ENCODE results near the gene ANKFY1.

The ANKFY1 gene

DNA sequence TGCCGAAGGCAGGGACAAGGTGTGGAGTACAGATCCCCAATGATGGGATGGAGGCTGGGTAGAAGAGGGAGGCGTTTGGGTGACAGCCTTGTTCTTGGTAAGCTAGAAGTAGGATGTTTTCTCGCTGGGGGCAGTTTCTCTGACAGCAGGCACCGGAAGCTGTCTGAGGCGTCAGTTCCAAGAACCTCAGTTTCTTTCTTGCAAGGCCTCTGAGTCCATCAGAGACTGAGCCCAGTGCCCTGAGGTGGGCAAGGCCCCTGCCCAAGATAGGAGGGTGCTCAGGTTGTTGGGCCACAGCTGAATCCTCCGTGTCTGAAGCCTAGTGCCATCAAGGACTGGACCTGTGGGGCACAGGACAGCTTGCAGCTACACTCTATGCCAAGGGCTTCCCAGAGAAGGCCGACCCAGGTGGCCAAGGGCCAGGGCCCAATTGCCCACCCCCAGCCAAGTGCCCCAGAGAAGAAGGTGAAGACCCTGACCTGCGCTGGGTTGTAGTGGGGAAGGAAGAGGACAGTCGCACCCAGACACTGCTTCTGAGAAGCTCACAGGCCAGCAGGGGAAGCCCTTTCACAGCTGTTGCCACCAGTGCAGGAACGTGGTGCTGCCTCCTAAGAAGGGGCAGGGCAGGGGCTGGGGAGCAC, 107.7 kb downstream of the ANKFY1 start:
- DNase-seq, result no peak
- TF ChIP-seq, protein P1, sequence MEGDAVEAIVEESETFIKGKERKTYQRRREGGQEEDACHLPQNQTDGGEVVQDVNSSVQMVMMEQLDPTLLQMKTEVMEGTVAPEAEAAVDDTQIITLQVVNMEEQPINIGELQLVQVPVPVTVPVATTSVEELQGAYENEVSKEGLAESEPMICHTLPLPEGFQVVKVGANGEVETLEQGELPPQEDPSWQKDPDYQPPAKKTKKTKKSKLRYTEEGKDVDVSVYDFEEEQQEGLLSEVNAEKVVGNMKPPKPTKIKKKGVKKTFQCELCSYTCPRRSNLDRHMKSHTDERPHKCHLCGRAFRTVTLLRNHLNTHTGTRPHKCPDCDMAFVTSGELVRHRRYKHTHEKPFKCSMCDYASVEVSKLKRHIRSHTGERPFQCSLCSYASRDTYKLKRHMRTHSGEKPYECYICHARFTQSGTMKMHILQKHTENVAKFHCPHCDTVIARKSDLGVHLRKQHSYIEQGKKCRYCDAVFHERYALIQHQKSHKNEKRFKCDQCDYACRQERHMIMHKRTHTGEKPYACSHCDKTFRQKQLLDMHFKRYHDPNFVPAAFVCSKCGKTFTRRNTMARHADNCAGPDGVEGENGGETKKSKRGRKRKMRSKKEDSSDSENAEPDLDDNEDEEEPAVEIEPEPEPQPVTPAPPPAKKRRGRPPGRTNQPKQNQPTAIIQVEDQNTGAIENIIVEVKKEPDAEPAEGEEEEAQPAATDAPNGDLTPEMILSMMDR (IDR thresholded peaks at IDR 0.05; ENCODE audit: low read depth, low read length), result 0 out of 2 replicates have a peak, but pooled peaks have one; percentile 13
- no peaks in the 10 kb centered on the region; the same call in 1 of the 2 replicates for H3K36me3 ChIP-seq
- no peaks in the 10 kb centered on the region for H3K27me3 ChIP-seq (ENCODE audit: insufficient read depth, low read depth, severe bottlenecking)
- H3K27ac ChIP-seq, result no peak overlapping the region
- H3K9me3 ChIP-seq (ENCODE audit: severe bottlenecking), result no peaks in the 10 kb centered on the region
- no peak overlapping the region for H3K4me3 ChIP-seq (ENCODE audit: low read depth, low read length)

DNA sequence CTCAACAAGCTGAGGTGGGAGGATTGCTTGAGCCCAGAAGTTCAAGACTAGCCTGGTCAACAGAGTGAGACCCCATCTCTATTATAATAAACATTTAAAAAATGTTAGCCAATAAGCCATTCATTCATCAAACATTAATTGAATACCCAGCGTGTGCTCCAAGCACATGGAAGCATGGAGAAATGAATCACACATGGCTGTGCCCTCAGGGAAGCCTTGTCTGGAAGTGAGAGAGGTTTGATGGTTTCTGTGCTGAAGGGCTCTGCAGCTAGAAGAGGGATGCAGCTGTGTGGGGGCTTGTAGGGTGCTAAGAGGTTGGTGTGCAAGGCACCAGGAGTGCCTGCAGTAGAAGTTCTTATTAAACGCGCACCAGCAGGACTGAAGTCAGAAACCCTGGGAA, 109.6 kb downstream of the ANKFY1 start:
- Histone ChIP-seq H3K9me3 (ENCODE audit: severe bottlenecking) (no peaks in the 10 kb centered on the region), H3K27me3 (ENCODE audit: insufficient read depth, low read depth, severe bottlenecking) (no peaks in the 10 kb centered on the region), H3K4me3 (ENCODE audit: low read depth, low read length) (no peak overlapping the region), H3K36me3 (no peaks in the 10 kb centered on the region; the same call in 1 of the 2 replicates), H3K27ac (no peak overlapping the region)
- DNase-seq, result no peak
- TF ChIP-seq, protein P1 (IDR thresholded peaks at IDR 0.05; ENCODE audit: low read depth, low read length), result no peak

DNA sequence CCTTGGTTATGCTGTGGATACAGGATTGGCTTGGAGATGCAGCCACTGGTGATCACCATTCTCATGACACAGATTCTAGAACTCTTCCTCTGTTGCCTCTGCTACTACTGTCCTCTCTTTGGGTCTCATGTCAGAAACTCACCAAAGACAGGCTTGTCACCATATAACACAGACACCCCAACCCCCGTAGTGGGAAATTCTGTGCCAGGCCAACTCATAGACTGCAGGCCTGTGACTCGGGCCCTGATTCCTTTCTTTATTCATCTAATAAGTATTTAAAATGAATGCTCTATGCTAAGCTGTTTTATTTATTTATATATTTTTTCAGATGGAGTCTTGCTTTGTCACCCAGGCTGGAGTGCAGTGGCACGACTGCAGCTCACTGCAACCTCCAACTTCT, 111.3 kb downstream of the ANKFY1 start:
- no peaks in the 10 kb centered on the region; the same call in 1 of the 2 replicates for H3K36me3 ChIP-seq
- TF ChIP-seq, protein P1 (IDR thresholded peaks at IDR 0.05; ENCODE audit: low read depth, low read length), result no peak
- no peak for DNase-seq
- H3K27ac ChIP-seq, result no peak overlapping the region
- no peaks in the 10 kb centered on the region for H3K27me3 ChIP-seq (ENCODE audit: insufficient read depth, low read depth, severe bottlenecking)
- no peak overlapping the region for H3K4me3 ChIP-seq (ENCODE audit: low read depth, low read length)
- no peaks in the 10 kb centered on the region for H3K9me3 ChIP-seq (ENCODE audit: severe bottlenecking)

DNA sequence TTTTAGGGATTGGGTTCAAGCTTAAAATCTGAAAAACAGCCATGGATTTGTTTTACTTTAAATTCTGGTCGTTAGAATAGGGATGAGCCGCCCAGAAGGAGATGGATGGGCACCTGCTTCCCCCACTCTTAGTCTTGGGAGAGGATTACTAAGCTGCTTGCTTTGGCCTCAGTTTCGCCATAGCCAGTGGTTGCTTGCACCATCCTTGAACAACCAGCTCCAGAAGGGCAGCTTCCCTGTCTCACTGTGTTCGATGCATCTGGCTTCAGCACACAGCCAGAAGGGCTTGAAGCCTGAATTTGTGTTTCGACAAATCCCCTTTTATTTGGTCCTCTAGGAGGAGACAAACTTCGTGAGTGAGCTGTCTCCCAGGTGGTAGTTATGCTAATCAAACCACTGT, 113.7 kb downstream of the ANKFY1 start:
- H3K9me3 ChIP-seq (ENCODE audit: severe bottlenecking), result no peaks in the 10 kb centered on the region
- no peaks in the 10 kb centered on the region for H3K27me3 ChIP-seq (ENCODE audit: insufficient read depth, low read depth, severe bottlenecking)
- TF ChIP-seq, protein P1 (IDR thresholded peaks at IDR 0.05; ENCODE audit: low read depth, low read length), result no peak
- no peak for DNase-seq
- H3K36me3 ChIP-seq, result no peaks in the 10 kb centered on the region
- H3K27ac ChIP-seq, result no peak overlapping the region
- no peak overlapping the region for H3K4me3 ChIP-seq (ENCODE audit: low read depth, low read length)

DNA sequence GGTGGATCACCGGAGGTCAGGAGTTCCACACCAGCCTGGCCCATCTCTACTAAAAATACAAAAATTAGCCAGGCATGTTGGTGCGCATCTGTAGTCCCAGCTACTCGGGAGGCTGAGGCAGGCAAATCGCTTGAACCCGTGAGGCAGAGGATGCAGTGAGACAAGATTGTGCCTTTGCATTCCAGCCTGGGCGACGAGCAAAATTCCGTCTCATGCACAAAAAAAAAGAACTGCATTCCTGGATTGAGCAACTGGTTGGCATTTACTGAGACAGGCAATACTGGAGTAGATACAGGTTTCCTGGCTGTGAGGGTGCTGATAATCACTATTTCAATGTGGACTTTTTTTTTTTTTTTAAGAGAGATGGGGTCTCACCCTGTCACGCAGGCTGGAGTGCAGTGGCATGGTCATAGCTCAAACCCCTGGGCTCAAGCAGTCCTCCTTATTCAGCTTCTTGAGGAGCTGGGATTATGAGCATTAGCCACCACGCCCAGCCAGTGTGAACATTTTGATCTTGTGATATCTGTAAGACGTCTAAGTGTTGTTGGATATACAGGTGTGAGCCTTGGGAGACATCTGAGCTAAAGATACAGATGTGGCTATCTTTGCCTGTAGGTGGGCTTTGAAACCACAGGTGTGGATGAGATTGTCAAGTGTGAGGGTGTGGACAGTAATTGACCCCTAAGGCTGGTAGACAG, 115.0 kb downstream of the ANKFY1 start:
- H3K9me3 ChIP-seq (ENCODE audit: severe bottlenecking), result no peaks in the 10 kb centered on the region
- H3K36me3 ChIP-seq, result peaks cover 2% of the 10 kb centered on the region
- no peak overlapping the region for H3K27ac ChIP-seq
- no peak for DNase-seq
- H3K27me3 ChIP-seq (ENCODE audit: insufficient read depth, low read depth, severe bottlenecking), result no peaks in the 10 kb centered on the region
- TF ChIP-seq, protein P1 (IDR thresholded peaks at IDR 0.05; ENCODE audit: low read depth, low read length), result no peak
- no peak overlapping the region for H3K4me3 ChIP-seq (ENCODE audit: low read depth, low read length)
